HG02943 (cell line): ENCODE measurements around the gene FOXC1.
A peak's percentile ranks its signal among the peaks of the same experiment; 100 is the strongest.

Experiments used
- ATAC-seq: cut with Tn5 transposase; IDR thresholded peaks from one replicate; pipeline ENCODE4 v1.9.1; 2021; ENCODE audit warnings: mild to moderate bottlenecking, low read depth, moderate library complexity; ENCODE audit not compliant: unreplicated experiment

The FOXC1 gene

GRCh38 chr6:1609041-1609647 lies 571 bp upstream of the FOXC1 start:
- no peak for ATAC-seq

- peak; percentile 21 for ATAC-seq
These were observed 994 bp downstream of the FOXC1 start for GRCh38 chr6:1610497-1611321.

GRCh38 chr6:1611322-1611571 lies 1.5 kb downstream of the FOXC1 start:
- no peak for ATAC-seq

DNA sequence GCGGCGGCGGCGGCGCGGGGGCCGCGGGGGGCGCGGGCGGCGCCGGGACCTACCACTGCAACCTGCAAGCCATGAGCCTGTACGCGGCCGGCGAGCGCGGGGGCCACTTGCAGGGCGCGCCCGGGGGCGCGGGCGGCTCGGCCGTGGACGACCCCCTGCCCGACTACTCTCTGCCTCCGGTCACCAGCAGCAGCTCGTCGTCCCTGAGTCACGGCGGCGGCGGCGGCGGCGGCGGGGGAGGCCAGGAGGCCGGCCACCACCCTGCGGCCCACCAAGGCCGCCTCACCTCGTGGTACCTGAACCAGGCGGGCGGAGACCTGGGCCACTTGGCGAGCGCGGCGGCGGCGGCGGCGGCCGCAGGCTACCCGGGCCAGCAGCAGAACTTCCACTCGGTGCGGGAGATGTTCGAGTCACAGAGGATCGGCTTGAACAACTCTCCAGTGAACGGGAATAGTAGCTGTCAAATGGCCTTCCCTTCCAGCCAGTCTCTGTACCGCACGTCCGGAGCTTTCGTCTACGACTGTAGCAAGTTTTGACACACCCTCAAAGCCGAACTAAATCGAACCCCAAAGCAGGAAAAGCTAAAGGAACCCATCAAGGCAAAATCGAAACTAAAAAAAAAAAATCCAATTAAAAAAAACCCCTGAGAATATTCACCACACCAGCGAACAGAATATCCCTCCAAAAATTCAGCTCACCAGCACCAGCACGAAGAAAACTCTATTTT lies 2.0 kb downstream of the FOXC1 start:
- ATAC-seq: no peak

DNA sequence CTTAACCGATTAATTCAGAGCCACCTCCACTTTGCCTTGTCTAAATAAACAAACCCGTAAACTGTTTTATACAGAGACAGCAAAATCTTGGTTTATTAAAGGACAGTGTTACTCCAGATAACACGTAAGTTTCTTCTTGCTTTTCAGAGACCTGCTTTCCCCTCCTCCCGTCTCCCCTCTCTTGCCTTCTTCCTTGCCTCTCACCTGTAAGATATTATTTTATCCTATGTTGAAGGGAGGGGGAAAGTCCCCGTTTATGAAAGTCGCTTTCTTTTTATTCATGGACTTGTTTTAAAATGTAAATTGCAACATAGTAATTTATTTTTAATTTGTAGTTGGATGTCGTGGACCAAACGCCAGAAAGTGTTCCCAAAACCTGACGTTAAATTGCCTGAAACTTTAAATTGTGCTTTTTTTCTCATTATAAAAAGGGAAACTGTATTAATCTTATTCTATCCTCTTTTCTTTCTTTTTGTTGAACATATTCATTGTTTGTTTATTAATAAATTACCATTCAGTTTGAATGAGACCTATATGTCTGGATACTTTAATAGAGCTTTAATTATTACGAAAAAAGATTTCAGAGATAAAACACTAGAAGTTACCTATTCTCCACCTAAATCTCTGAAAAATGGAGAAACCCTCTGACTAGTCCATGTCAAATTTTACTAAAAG lies 2.7 kb downstream of the FOXC1 start:
- ATAC-seq: no peak

DNA sequence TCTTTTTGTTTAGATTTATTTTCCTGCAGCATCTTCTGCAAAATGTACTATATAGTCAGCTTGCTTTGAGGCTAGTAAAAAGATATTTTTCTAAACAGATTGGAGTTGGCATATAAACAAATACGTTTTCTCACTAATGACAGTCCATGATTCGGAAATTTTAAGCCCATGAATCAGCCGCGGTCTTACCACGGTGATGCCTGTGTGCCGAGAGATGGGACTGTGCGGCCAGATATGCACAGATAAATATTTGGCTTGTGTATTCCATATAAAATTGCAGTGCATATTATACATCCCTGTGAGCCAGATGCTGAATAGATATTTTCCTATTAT lies 3.2 kb downstream of the FOXC1 start:
- no peak for ATAC-seq

DNA sequence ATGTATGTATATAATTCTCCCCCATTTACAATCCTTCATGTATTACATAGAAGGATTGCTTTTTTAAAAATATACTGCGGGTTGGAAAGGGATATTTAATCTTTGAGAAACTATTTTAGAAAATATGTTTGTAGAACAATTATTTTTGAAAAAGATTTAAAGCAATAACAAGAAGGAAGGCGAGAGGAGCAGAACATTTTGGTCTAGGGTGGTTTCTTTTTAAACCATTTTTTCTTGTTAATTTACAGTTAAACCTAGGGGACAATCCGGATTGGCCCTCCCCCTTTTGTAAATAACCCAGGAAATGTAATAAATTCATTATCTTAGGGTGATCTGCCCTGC lies 3.6 kb downstream of the FOXC1 start:
- no peak for ATAC-seq

GRCh38 chr6:1613688-1614447 lies 4.2 kb downstream of the FOXC1 start:
- ATAC-seq: no peak

GRCh38 chr6:1614448-1615150 lies 4.9 kb downstream of the FOXC1 start:
- no peak for ATAC-seq

DNA sequence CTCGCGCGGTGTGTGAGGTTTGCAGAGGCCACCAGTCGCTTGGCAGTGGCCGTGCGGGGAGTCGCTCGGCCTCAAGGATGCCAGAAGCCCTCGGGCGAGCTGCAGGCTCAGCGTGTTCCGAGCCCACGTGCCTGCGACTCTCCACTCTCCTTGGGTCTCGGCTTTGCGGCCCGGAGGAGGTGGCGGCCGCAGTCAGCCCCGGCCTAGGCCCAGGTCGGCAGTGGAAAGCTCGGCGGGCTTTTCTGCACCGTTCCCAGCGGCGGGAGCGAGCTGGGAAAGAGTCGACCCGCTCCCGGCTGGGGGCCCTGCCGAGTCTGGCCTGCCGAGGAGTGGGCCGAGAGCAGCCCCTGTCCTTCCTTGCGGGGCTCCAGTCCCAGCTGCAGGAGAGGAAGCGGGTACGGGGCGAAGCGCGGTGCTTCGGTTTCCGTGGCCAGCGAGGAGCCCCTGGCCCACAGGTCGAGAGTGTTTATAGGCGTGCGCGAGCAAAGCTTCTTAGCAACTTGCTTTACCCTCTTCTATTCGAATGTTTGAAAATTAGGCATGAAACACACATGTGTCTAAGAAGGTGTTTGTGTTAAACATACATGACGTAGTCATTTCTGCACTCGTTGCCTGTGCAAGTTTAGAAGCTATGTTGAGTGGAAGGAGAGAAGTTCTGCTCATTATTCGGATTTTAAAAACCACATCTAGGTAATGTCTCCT lies 5.6 kb downstream of the FOXC1 start:
- ATAC-seq: no peak

GRCh38 chr6:1615853-1616420 lies 6.2 kb downstream of the FOXC1 start:
- ATAC-seq: no peak

DNA sequence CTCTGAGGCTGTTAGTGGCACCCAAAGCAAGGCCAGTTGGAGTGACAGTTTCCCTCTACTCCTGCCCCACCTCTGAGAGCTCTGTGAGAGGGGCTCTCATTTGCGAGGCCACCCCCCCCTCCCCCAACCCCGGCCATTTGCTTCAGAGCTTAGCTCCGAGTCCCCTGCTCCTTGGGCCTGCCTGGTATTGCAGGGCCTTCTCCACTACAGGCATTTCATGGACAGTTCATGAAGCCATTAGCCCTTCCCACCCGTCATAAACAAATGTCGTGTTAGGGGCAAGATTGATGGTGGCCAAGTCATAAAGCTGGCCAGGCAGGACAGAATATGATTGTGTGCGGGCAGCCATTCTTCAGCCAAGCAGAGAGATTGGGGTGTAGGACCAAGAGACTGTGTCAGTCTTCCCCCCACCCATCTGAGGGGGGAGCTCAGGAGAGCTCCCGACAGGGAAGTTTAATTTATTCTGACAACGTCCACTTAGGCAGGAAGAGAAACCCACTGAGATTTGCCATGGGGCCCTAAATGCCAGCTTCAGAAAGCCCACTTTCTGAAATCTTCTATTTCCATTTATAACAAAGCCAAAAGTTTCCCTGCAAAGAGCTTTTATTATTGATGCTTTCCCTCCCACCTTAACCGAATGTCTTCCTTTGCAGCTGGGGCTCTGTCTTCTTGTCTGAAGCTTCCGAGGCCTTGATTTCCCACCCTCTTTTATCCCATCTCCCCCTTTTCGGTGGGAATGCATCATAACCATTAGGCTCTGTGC lies 7.2 kb downstream of the FOXC1 start:
- no peak for ATAC-seq

GRCh38 chr6:1617466-1618310 lies 8.0 kb downstream of the FOXC1 start:
- no peak for ATAC-seq

GRCh38 chr6:1618311-1619097 lies 8.8 kb downstream of the FOXC1 start:
- no peak for ATAC-seq

DNA sequence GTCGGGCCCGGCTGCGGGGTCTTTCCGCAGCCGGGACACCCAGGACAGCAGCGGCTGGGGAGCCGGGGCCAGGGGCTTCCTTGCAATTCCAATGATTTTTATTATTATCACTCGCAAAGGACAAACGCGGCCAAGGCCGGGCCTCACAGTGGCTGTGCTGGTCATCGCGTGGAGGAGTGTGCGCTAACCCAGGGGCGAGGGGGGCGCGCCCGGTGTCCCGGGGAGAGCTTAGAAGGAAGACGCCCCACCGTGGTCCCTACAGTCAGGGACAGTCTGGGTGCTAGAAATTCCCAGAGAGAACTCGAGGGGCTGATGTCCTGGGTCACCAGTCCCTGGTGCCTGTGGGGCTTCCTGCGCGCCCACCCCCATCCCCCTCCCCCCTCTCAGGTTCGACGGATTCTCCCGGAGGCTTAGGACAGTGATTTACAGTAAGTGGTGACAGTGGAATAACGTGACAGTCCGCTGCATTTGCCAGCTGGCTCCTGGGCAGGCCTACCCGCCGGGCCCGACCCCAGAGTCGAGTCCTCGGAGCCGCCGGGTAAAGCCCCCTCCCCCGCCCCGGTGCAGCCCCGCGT lies 9.5 kb downstream of the FOXC1 start:
- no peak for ATAC-seq

DNA sequence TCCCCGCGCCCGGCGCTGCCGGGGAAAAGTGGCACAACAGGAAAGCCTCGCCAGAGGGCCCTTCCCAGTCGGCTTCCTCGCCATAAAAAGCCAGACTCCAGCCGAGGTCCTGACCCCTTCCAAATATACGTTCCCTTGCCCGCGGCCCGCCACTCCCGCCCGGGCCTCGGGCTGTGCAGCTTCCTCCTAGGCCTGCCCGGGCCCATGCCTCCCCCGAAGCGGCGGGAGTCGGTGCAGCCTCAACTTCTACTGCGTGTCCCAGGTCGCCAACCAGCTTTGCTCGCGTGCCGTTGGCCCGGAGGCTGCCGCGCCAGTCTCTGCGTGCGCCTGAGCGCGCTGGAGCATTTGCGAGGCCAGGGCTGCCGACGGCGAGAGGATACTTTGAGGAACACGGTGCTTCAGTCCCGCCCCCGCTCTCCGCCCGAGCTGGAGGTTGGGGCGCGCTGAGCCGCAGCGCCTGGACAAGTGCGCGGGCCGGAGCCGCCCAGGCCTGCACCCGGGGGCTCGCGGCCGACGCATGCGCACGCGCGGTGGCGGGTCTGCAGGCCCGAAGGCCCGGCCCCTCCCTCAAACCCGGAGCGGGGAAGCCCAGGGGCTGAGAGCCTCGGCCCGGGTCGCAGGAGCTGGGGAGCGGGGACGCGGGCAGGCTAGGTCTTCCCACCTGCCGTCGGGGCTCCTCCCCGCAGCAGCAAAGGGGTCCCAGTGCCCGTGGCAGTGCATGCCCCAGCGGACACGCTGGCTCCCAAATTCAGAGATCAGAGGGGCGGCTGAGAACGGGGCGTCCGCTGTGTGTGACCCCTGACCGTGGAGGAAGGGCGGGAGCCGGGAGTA lies 10.2 kb downstream of the FOXC1 start:
- no peak for ATAC-seq
